Measurements from ENCODE around the gene GUCY1B1.

DNA sequence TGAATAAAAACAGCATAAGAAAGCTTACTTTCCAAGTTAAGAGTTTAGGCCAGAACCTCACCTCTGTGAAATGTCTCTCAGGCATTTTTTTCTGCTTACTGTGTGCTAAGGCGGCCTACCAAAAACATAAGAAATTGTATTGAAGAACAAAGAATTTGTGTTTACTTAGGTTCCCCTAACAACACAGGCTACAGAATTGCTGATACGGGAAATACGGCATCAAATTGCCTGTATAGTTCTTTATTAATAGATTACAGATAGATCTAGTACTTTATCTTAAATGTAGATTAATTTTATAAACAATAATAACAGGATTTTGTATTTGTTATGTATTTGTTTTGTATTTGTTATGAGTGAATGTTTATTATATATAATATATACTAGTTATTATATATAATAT is 94.4 kb downstream of the GUCY1B1 start:
- TF ChIP-seq, protein P1, sequence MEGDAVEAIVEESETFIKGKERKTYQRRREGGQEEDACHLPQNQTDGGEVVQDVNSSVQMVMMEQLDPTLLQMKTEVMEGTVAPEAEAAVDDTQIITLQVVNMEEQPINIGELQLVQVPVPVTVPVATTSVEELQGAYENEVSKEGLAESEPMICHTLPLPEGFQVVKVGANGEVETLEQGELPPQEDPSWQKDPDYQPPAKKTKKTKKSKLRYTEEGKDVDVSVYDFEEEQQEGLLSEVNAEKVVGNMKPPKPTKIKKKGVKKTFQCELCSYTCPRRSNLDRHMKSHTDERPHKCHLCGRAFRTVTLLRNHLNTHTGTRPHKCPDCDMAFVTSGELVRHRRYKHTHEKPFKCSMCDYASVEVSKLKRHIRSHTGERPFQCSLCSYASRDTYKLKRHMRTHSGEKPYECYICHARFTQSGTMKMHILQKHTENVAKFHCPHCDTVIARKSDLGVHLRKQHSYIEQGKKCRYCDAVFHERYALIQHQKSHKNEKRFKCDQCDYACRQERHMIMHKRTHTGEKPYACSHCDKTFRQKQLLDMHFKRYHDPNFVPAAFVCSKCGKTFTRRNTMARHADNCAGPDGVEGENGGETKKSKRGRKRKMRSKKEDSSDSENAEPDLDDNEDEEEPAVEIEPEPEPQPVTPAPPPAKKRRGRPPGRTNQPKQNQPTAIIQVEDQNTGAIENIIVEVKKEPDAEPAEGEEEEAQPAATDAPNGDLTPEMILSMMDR (IDR thresholded peaks at IDR 0.05) = no peak
- TF ChIP-seq POLR2AphosphoS5 (IDR thresholded peaks at IDR 0.05; ENCODE audit: low read depth, low read length) (no peak), NFIC (IDR thresholded peaks at IDR 0.05; ENCODE audit: borderline replicate concordance) (no peak), RXRA (IDR thresholded peaks at IDR 0.05; ENCODE audit: borderline replicate concordance, low read depth) (no peak)
- TF ChIP-seq, protein P2, sequence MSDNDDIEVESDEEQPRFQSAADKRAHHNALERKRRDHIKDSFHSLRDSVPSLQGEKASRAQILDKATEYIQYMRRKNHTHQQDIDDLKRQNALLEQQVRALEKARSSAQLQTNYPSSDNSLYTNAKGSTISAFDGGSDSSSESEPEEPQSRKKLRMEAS (IDR thresholded peaks at IDR 0.05; ENCODE audit: low read depth) = no peak
- TF ChIP-seq, protein P3, sequence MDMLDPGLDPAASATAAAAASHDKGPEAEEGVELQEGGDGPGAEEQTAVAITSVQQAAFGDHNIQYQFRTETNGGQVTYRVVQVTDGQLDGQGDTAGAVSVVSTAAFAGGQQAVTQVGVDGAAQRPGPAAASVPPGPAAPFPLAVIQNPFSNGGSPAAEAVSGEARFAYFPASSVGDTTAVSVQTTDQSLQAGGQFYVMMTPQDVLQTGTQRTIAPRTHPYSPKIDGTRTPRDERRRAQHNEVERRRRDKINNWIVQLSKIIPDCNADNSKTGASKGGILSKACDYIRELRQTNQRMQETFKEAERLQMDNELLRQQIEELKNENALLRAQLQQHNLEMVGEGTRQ (IDR thresholded peaks at IDR 0.05; ENCODE audit: borderline replicate concordance, low read depth, low read length) = no peak

Measured in SK-N-SH (cell line).